SKM-1 (cell line): ENCODE data around the gene G6PD.
"Not testable (repeated sequence)": the region's sequence is repeated elsewhere in the genome, so short reads cannot be mapped to it uniquely, and the experiment has no call there.

Experiments
- DNase-seq: peaks from one replicate; lab custom pipeline; 2025; ENCODE audit not compliant: unreplicated experiment; lab: John Stamatoyannopoulos, UW

The G6PD gene

GRCh38 chrX:154515966-154516655, 30.5 kb downstream of the G6PD start, which contains the start of gene FAM3A:
Gene FAM3A, minus strand, starts transcription at chrX:154516232. Its CDS starts 460 bp downstream, at chrX:154515772.
- peak; percentile 48 for DNase-seq

DNA sequence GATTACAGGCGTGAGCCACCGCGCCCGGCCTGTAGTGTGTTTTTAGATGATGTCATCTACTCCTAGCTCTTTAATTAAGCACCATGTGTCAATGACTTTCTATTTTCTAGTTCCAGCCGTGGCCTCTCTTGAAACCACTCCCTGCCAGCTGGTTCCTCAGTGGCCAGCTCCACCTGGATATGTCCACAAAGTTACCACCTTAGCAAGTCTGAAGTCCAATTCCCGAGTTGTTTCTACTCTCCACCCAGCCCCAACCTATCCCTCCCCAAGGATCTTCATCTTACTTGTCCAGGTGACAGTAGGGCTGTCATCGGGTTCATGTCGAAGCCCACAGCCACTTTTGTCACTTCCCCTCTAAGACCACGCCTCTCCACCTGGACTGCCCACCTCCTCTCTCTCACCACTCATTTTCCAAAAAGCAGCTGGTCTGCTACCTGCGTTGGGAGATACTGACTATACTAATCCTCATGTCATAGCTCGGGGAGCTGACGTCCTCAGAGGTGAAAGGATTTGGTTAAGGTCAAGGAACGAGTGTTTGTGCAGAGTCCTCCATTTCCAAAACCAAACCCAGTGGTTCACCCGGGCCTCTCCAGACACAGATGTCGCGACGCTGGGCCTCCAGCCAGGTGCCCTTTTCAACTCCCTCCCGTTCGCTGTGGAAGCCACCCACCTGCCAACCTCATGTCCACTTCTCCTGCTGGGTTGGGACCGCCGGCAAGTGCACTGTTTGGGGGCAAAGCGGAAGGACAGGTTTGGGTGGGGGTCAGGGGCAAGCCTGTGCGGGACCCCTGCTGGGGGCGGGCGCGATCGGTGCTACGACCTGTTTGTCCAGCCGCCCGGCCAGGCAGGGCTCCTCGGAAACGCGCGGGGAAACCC, 31.3 kb downstream of the G6PD start:
- DNase-seq, result no peak

GRCh38 chrX:154513716-154514115, 32.9 kb downstream of the G6PD start:
- DNase-seq, result no peak

DNA sequence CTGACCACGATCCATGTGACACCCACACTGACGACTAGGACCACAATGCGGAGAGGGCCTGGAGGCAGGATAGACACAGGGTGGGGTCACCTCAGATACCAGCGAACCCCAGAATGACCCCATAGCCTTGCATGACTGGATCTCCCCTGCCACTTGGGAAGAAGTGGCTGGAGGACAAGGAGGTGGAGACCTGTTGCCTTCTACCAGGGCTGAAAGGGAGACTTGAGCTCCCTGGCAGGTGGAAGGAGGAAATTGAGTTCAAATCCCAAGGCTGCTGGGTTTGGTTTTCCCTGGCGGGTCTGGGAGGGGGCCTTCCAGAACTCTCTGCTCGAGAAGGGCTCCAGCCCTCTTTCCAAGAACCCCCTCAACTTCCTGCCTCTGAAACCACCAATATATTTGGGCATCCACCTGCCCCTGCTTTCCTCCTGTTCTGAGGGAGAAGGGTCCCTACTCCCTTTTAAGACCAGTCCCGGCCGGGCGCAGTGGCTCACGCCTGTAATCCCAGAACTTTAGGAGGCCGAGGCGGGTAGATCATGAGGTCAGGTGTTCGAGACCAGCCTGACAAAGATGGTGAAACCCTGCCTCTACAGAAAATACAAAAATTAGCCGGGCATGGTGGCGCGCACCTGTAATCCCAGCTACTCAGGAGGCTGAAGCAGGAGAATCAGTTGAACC, 33.6 kb downstream of the G6PD start:
- DNase-seq, result no peak

DNA sequence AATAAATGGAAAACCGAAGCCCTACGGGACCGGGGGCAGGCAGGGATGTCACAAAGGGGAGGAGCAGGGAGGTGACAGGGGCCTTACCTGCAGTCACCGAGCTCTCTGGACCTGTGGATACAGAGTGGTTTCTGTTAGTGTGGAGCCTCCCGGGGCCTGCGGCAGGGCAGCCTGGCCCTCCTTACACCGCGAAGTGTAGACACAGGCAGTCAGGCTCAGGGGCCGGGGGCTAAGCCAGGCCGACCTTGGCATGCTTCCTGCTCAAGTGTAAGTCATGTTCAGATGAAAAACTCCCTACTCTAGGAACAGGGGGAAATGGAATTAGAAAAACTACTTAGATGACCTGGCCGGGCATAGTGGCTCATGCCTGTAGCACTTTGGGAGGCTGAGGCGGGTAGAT, 34.9 kb downstream of the G6PD start:
- no peak for DNase-seq

DNA sequence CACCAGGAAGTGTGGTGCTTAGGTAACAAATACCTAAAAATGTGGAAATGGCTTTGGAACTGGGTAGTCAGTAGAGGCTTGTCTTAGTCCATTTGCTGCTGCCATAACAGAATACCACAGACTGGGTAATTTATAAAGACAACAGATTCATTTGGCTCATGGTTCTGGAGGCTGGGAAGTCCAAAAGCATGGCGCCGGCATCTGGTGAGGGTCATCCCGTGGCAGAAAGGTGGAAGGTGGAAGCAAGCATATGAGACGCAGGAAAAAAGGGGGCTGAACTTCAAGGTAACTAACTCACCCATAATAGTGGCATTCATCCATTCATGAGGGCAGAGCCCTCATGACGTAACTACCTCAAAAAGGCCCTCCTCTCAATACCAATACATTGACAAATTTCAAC, 37.2 kb downstream of the G6PD start:
- no peak for DNase-seq

DNA sequence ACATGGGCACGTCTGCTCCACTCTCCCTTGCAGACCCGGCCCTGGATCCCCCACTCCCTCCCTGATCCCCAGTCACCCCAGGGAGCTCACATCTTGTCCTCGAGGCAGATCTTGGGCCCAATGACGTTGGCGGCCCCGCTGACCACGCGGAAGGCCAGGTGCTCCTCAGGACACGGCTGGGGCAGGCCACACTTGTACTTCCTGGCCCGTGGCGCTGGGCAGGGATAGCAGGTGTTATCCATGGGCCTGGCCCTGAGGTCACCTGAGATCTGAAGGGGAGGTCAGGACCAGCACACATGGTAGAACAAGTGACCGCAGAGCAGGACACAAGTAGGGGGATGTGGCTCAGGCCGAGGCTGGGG, 38.3 kb downstream of the G6PD start:
- DNase-seq, result no peak

DNA sequence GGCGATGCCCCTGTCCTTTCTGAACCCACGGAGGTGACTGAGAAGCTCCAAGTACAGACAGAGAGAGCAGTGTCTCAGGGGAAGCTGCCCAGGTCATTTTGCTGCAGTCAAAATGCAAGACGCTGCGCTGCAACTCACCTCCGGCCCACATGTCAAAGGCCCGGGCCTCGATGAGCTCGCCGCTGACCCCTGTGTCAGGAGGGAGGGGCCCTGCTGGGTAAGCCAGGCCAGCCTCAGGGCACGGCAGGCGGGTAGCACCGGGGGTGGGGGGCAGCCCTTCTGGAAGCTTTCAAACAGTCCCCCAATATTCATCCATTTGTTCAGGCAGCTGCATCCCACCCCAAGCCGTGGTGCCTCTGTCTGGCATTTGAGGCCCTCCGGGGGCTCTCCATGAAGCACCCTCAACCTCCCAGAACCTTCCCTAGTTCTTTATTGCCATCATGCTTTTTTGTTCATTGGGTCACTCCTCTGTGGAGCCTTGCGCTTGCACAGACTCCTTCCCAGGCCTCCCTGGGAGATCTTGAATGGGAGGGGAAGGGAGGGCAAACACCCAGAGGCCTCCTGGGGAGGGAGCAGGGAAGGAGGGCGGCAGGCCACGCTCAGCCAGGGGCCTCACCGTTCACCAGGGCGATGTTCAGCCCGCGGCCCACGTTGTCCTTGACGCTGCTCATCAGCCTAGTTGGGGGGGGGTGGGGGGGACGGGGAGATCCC, 38.8 kb downstream of the G6PD start:
- DNase-seq, result no peak

DNA sequence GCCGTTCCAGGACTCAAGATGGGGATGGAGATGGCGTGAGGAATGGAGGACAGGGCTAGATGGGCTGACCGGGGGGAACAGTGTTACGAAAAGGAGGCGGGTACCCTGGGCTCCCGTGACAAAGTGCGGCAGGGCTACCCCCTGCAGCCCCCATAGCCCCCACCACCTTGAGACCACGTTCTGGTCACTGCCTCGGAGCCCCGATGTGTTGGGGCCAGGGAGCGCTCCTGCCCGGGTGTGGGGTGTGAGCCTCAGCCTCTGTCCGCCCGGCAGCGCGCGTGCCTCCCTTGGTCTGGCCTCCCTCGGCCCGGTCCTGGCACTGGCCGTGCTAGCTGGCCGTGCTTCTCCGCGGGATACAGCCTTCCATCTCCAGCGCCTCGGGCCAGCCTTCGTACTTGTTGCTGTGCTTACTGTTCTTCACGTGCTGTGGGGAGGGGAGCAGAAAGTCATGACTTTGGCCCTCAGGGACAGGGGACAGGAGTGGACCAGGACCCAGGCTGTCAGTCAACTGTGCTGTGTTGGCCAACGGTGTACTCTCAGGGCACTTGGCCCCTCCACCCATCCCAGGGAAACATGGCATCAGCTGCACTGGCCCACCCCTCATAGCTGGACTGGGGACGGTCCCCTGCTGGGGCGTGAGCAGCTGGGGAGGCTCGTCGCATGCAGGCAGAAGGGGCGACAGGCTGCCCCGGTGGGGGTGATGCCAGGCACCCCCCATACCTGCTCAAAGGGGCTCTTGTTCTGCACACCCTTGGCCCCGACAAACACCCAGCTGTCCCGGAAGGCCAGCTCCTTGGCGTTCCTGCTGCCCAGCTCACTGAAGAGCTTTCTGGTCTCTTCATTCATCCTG, 39.9 kb downstream of the G6PD start:
- DNase-seq, result no peak

- DNase-seq, result no peak
Measured at GRCh38 chrX:154505734-154506133, 40.9 kb downstream of the G6PD start.

GRCh38 chrX:154502989-154503388, 43.7 kb downstream of the G6PD start:
- no peak for DNase-seq

DNA sequence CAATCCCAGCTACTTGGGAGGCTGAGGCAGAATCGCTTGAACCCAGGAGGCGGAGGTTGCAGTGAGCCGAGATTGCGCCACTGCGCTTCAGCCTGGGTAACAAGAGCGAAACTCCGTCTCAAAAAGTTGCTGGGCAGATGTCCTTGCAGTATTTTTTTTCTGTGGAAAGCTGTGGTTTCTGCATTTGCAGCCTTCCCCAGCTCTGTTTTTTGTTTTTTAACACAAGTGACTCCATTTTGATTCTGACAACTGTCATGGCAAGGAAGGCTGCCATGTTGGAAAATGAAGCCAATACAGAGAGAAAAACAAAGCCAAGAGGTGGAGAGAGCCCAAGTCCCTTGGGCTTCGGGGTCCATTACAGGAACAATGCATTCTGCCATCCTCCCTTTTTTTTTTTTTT, 44.5 kb downstream of the G6PD start:
- no peak for DNase-seq

- DNase-seq, result not testable (repeated sequence)
Measured at GRCh38 chrX:154501423-154501822, 45.2 kb downstream of the G6PD start.

DNA sequence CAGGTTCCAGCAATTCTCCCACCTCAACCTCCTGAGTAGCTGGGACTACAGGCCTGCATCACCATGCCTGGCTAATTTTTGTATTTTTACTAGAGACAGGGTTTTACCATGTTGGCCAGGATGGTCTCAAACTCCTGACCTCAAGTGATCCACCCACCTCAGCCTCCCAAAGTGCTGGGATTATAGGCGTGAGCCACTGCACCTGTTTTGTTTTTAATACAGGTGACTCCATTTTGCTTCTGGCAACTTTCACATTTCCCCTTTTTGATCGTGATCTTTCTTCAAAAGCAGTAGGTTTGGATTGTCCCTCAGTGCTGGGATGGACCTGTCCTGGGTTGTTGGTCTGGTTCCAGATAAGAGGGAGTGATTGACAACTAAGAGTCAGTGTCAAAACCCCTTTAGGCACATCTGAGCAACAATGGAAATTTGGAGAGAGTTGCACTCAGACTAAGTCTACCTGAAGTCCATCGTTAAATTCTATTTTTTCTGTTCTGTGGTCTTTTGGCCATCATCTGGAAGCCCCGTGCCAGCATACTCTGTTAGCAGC, 50.0 kb downstream of the G6PD start:
- not testable (repeated sequence) for DNase-seq

DNA sequence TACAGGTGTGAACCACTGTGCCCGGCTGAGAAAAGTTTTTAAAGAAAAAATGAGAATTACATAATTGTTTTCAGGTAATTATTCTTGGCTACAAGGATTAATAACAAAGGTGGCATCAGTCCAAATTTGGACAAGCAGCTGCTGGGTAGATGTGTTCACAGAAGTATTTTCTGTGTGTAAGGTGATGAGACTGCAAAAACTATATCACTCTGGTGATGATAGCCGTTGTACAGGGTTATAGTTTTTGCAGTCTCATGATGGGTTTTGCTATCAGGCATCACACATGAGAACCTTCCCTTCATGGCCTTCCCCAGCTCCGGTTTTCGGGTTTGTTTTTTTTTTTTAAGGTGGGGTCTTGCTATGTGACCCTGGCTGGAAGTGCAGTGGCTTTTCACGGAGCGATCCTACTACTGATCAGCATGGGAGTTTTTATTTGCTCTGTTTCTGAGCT, 51.1 kb downstream of the G6PD start:
- DNase-seq, result no peak

DNA sequence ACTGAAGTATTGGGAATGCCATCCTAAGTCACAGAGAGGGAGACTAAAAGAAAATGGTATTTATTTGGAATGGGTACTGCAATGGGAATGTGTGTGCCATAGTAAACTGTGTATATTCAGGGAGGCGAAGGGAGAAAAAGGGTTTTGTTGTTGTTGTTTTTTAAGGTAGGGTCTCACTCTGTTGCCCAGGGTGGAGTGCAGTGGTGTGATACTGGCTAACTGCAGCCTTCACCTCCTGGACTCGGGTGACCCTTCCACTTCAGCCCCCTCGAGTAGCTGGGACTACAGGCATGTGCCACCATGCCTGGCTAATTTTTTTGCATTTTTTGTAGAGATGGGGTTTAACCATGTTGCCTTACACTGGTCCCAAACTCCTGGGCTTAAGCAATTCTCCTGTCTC, 51.9 kb downstream of the G6PD start:
- no peak for DNase-seq

DNA sequence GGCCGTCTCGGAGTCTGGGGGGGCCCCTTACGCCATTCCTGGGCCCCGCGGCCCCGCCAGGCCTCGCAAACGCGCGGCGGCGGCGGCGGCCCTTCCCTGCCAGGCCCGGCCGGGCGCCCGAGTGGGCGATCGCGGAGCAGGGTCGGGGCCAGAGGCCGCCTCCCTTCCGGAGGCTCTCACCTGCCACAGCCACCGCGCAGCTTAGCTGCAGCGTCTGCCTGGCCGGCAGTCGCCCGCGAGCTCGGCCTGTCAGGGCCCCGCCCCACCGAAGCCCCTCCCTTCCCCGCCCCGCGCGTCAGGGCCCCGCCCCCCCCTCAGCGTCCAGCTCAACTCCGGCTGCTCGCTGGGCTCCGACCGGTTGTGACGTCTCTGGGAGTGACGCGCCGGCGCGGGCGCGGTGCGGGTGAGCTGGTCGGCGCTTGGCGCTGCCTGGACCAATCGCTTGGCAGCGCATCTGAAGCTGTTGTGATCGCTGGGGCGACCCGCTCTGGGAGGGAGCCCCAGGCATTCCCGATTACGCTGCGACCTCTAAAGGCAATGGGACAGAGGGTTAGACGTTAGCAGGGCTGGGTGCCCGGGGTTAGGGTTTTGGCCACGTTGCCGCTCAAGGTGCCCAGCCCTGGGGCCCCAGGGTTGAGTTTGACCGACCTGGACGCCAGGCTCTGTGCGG, 56.1 kb downstream of the G6PD start, which contains the start of gene SLC10A3:
Gene SLC10A3, minus strand, starts transcription at position 216 of the 670 bp plus-strand sequence. CDS start 1,689 bp downstream, outside the sequence.
- DNase-seq, result peak; percentile 53

GRCh38 chrX:154490021-154490413, 56.6 kb downstream of the G6PD start:
- no peak for DNase-seq

DNA sequence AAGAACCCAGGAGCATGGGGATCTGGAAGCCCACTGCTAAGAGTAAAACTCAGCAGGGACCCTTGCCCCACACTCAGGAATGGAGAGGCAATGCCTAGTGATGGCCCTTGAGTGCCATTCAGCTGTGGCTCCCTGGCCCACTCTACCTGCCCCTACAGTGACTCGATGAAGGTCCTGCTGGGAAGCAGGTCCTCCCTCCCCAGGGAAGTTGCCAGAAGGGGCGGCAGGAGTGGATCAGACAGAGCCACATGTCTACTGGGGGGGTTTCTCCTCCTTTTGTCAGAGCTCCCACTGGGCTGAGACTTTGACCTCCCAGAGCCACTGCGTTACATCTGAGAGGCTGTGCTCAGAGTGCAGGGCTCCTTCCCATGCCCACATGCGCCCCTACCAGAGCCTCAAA, 57.5 kb downstream of the G6PD start:
- DNase-seq, result no peak
